CD4-positive, alpha-beta T cell treated with Interleukin-21 for 1 hour (primary cell): ENCODE data around the gene NUMA1.

ENCODE experiments used
- DNase-seq: peaks from one replicate; pipeline ENCODE4 v3.0.0-alpha.2; 2020

Gene NUMA1

GRCh38 chr11:72080326-72081183, at the start of gene NUMA1, which contains the start of gene LRRC51:
NUMA1 (minus strand) TSS chr11:72080542; CDS start chr11:72035943, 44,599 bp downstream.
LRRC51 (plus strand) TSS chr11:72080850; CDS start chr11:72089084, 8,234 bp downstream.
- peak; percentile 100 for DNase-seq

GRCh38 chr11:72129381-72129780, 49.0 kb upstream of the NUMA1 start:
- no peak for DNase-seq

- DNase-seq, result no peak
Observed at GRCh38 chr11:72127923-72128322, 47.6 kb upstream of the NUMA1 start.

- no peak for DNase-seq
Observed at GRCh38 chr11:72125956-72126355, 45.6 kb upstream of the NUMA1 start.

GRCh38 chr11:72124046-72124445, 43.7 kb upstream of the NUMA1 start:
- no peak for DNase-seq

GRCh38 chr11:72123117-72123653, 42.8 kb upstream of the NUMA1 start:
- DNase-seq, result no peak

- DNase-seq, result no peak
Observed at GRCh38 chr11:72122607-72123006, 42.3 kb upstream of the NUMA1 start.

GRCh38 chr11:72120930-72121329, 40.6 kb upstream of the NUMA1 start:
- no peak for DNase-seq

GRCh38 chr11:72119198-72119597, 38.9 kb upstream of the NUMA1 start:
- DNase-seq, result no peak

- DNase-seq, result no peak
Observed at GRCh38 chr11:72116019-72116755, 35.8 kb upstream of the NUMA1 start.

- DNase-seq, result no peak
Observed at GRCh38 chr11:72114570-72114969, 34.2 kb upstream of the NUMA1 start.

- no peak for DNase-seq
Observed at GRCh38 chr11:72112978-72113808, 32.9 kb upstream of the NUMA1 start.

- peak; percentile 99 for DNase-seq
Observed at GRCh38 chr11:72112143-72112977, 32.0 kb upstream of the NUMA1 start, which contains the start of gene ANAPC15. ANAPC15 (minus strand) TSS chr11:72112695; CDS start chr11:72111276, 1,419 bp downstream.

- DNase-seq, result no peak
Observed at GRCh38 chr11:72111300-72112142, 31.2 kb upstream of the NUMA1 start.

GRCh38 chr11:72105888-72106287, 25.5 kb upstream of the NUMA1 start, which contains the start of gene TOMT:
TOMT (plus strand) TSS chr11:72105924; CDS start chr11:72105952, 28 bp downstream.
- no peak for DNase-seq

GRCh38 chr11:72103754-72104167, 23.4 kb upstream of the NUMA1 start:
- no peak for DNase-seq

GRCh38 chr11:72102946-72103753, 22.8 kb upstream of the NUMA1 start, which contains the start of gene LAMTOR1:
LAMTOR1 (minus strand) TSS chr11:72103297; CDS start chr11:72103224, 73 bp downstream.
- DNase-seq, result peak; percentile 98

GRCh38 chr11:72102631-72102945, 22.2 kb upstream of the NUMA1 start:
- DNase-seq, result no peak

GRCh38 chr11:72102162-72102561, 21.8 kb upstream of the NUMA1 start:
- no peak for DNase-seq

GRCh38 chr11:72100462-72100861, 20.1 kb upstream of the NUMA1 start:
- DNase-seq, result no peak
